GM18520 (cell line): Measurements from ENCODE around the gene RCE1.
"Not testable (repeated sequence)": the region's sequence is repeated elsewhere in the genome, so short reads cannot be mapped to it uniquely, and the experiment has no call there.

Experiments used
- ATAC-seq: cut with Tn5 transposase; IDR thresholded peaks from one replicate; pipeline ENCODE4 v1.9.1; 2021; ENCODE audit not compliant: unreplicated experiment

The RCE1 gene

GRCh38 chr11:66842896-66843775, at the start of gene RCE1:
TSS of gene RCE1 (plus strand) at chr11:66843441. CDS start at chr11:66843456, 15 bp downstream.
- peak; percentile 89 for ATAC-seq

- ATAC-seq: not testable (repeated sequence)
Observed at GRCh38 chr11:66799815-66800214, 43.4 kb upstream of the RCE1 start.

- peak; percentile 48 for ATAC-seq
Observed at GRCh38 chr11:66800720-66801428, 42.4 kb upstream of the RCE1 start.

- ATAC-seq: no peak
Observed at GRCh38 chr11:66809592-66809991, 33.6 kb upstream of the RCE1 start.

GRCh38 chr11:66810576-66811185, 32.6 kb upstream of the RCE1 start:
- no peak for ATAC-seq

- no peak for ATAC-seq
Observed at GRCh38 chr11:66814678-66815077, 28.6 kb upstream of the RCE1 start.

GRCh38 chr11:66815646-66816045, 27.6 kb upstream of the RCE1 start:
- no peak for ATAC-seq

- no peak for ATAC-seq
Observed at GRCh38 chr11:66818231-66818955, 24.8 kb upstream of the RCE1 start.

- ATAC-seq: no peak
Observed at GRCh38 chr11:66820381-66820780, 22.9 kb upstream of the RCE1 start.

GRCh38 chr11:66820901-66821300, 22.3 kb upstream of the RCE1 start:
- no peak for ATAC-seq

GRCh38 chr11:66823700-66824099, 19.5 kb upstream of the RCE1 start:
- no peak for ATAC-seq

- ATAC-seq: not testable (repeated sequence)
Observed at GRCh38 chr11:66824573-66824972, 18.7 kb upstream of the RCE1 start.

- no peak for ATAC-seq
Observed at GRCh38 chr11:66834539-66834845, 8.7 kb upstream of the RCE1 start.

- no peak for ATAC-seq
Observed at GRCh38 chr11:66834943-66835342, 8.3 kb upstream of the RCE1 start.

GRCh38 chr11:66835768-66836405, 7.4 kb upstream of the RCE1 start:
- ATAC-seq: no peak

- no peak for ATAC-seq
Observed at GRCh38 chr11:66840317-66841091, 2.7 kb upstream of the RCE1 start.

GRCh38 chr11:66841861-66842260, 1.4 kb upstream of the RCE1 start:
- no peak for ATAC-seq

GRCh38 chr11:66842501-66842895, 743 bp upstream of the RCE1 start:
- ATAC-seq: no peak

- no peak for ATAC-seq
Observed at GRCh38 chr11:66843776-66844495, 695 bp downstream of the RCE1 start.
